Osteoblast (primary cell): ENCODE results near the gene CSH2. TPM values are rescaled to one million over a fixed set of nuclear protein-coding genes. Genes with fewer than 3 reads are reported as not detected.
"Not testable (repeated sequence)": the region's sequence is repeated elsewhere in the genome, so short reads cannot be mapped to it uniquely, and the experiment has no call there.

Experiments
- DNase-seq: peaks from one replicate; pipeline ENCODE4 v3.0.0; 2011; ENCODE audit warnings: low spot score, mixed read lengths; ENCODE audit not compliant: insufficient read length; ENCODE audit errors: missing footprints
- H2AFZ ChIP-seq: 2 replicates; pipeline ENCODE4 v1.6.0; 2011; ENCODE audit warnings: mild to moderate bottlenecking, low read length
- H3K27ac ChIP-seq: 2 replicates; pipeline ENCODE4 v1.5.1; 2011; ENCODE audit warnings: mild to moderate bottlenecking, low read depth, low read length, moderate library complexity
- H3K27me3 ChIP-seq: 2 replicates; pipeline ENCODE4 v1.6.0; 2012; ENCODE audit warnings: mild to moderate bottlenecking, control low read depth, inconsistent platforms, low read length, moderate library complexity; ENCODE audit not compliant: insufficient read depth
- H3K36me3 ChIP-seq: 2 replicates; pipeline ENCODE4 v1.5.1; 2011; ENCODE audit warnings: mild to moderate bottlenecking, low read length, control low read depth, moderate library complexity; ENCODE audit not compliant: insufficient read depth
- H3K4me1 ChIP-seq: 2 replicates; pipeline ENCODE4 v1.5.1; 2011; ENCODE audit warnings: mild to moderate bottlenecking, low read length, control low read depth, moderate library complexity; ENCODE audit not compliant: insufficient read depth
- H3K4me2 ChIP-seq: 2 replicates; pipeline ENCODE4 v1.6.0; 2011; ENCODE audit warnings: mild to moderate bottlenecking, low read length; ENCODE audit not compliant: insufficient read depth
- H3K4me3 ChIP-seq: fragments of 200-600 bp; sonication (generic); 3 replicates; pipeline ENCODE4 v1.5.1; 2012; ENCODE audit warnings: mild to moderate bottlenecking, low read length, inconsistent platforms; ENCODE audit not compliant: insufficient read depth
- H3K79me2 ChIP-seq: 2 replicates; pipeline ENCODE4 v1.6.0; 2012; ENCODE audit warnings: mild to moderate bottlenecking, low read length, control low read depth, inconsistent platforms; ENCODE audit not compliant: insufficient read depth
- H3K9me3 ChIP-seq: 2 replicates; pipeline ENCODE4 v1.5.1; 2011; ENCODE audit warnings: low read depth, low read length, control low read depth
- H4K20me1 ChIP-seq: 2 replicates; pipeline ENCODE4 v1.6.0; 2012; ENCODE audit warnings: mild to moderate bottlenecking, low read length, control low read depth; ENCODE audit not compliant: insufficient read depth
- CTCF ChIP-seq: IDR thresholded peaks from 2 replicates; pipeline ENCODE4 v1.5.1; 2011; ENCODE audit warnings: mild to moderate bottlenecking, low read depth, low read length, moderate library complexity; ENCODE audit errors: extremely low read depth
- total RNA-seq: library from RNA; depleted of rRNA; stranded (reverse); fragments of >200 nt; gene quantifications from 2 replicates; pipeline ENCODE4 v1.2.3, GENCODE V29; 2012

Gene CSH2
- total RNA-seq, 1 donor: not detected

GRCh38 chr17:63892316-63893037 lies 19.0 kb upstream of the CSH2 start:
- not testable (repeated sequence) for H3K4me1 ChIP-seq, H3K4me3 ChIP-seq, H2AFZ ChIP-seq, H3K9me3 ChIP-seq, H4K20me1 ChIP-seq, H3K27ac ChIP-seq, H3K4me2 ChIP-seq, H3K79me2 ChIP-seq, H3K27me3 ChIP-seq, H3K36me3 ChIP-seq
- TF ChIP-seq CTCF: peak; percentile 25
- DNase-seq: peak; percentile 2

- H3K79me2 ChIP-seq, H3K27ac ChIP-seq, DNase-seq, H4K20me1 ChIP-seq, H3K36me3 ChIP-seq, H3K4me2 ChIP-seq, H3K27me3 ChIP-seq, H3K4me1 ChIP-seq, H2AFZ ChIP-seq, H3K9me3 ChIP-seq, H3K4me3 ChIP-seq: not testable (repeated sequence)
- peak; percentile 34 for TF ChIP-seq CTCF
Observed at GRCh38 chr17:63889026-63889848, 15.8 kb upstream of the CSH2 start.

GRCh38 chr17:63885119-63885518 lies 11.6 kb upstream of the CSH2 start:
- not testable (repeated sequence) for H3K4me1 ChIP-seq, H3K27me3 ChIP-seq, H3K27ac ChIP-seq, H3K4me2 ChIP-seq, H4K20me1 ChIP-seq, H3K9me3 ChIP-seq, DNase-seq, H3K4me3 ChIP-seq, H3K79me2 ChIP-seq, H2AFZ ChIP-seq, H3K36me3 ChIP-seq

GRCh38 chr17:63882626-63883126 lies 9.2 kb upstream of the CSH2 start:
- H3K27me3 ChIP-seq, H2AFZ ChIP-seq, H3K79me2 ChIP-seq, H4K20me1 ChIP-seq, DNase-seq, H3K27ac ChIP-seq, H3K4me1 ChIP-seq, H3K4me3 ChIP-seq, H3K4me2 ChIP-seq, H3K9me3 ChIP-seq, H3K36me3 ChIP-seq: not testable (repeated sequence)
